Endodermal cell (in vitro differentiated cells): ENCODE results near the gene GYG1. TPM values are rescaled to one million over a fixed set of nuclear protein-coding genes. Genes with fewer than 3 reads are reported as not detected.
A peak's percentile ranks its signal among the peaks of the same experiment; 100 is the strongest.

ENCODE experiments used
- DNase-seq: peaks from one replicate; pipeline ENCODE4 v3.0.0-alpha.2; 2017
- H3K27ac ChIP-seq: 2 replicates; pipeline ENCODE4 v1.5.1; 2013; ENCODE audit warnings: mild to moderate bottlenecking, low read depth, low read length, moderate library complexity
- H3K27me3 ChIP-seq: 2 replicates; pipeline ENCODE4 v1.6.1; 2013; ENCODE audit warnings: mild to moderate bottlenecking, low read length, moderate library complexity; ENCODE audit not compliant: insufficient read depth, control insufficient read depth, poor library complexity, severe bottlenecking
- H3K36me3 ChIP-seq: 2 replicates; pipeline ENCODE4 v1.7.0; 2013; ENCODE audit warnings: mild to moderate bottlenecking, low read length, moderate library complexity; ENCODE audit not compliant: control insufficient read depth, insufficient read depth
- H3K4me1 ChIP-seq: one replicate; pipeline ENCODE4 v1.7.0; 2013; ENCODE audit warnings: low read length; ENCODE audit not compliant: control insufficient read depth, insufficient read depth
- H3K4me3 ChIP-seq: 2 replicates; pipeline ENCODE4 v1.5.1; 2013; ENCODE audit warnings: mild to moderate bottlenecking, low read length, moderate library complexity
- H3K9ac ChIP-seq: 2 replicates; pipeline ENCODE4 v1.6.1; 2013; ENCODE audit warnings: mild to moderate bottlenecking, low read length, moderate library complexity; ENCODE audit not compliant: poor library complexity, severe bottlenecking; ENCODE audit errors: extremely low read depth
- H3K9me3 ChIP-seq: 2 replicates; pipeline ENCODE4 v1.6.1; 2013; ENCODE audit warnings: mild to moderate bottlenecking, low read length, moderate library complexity; ENCODE audit not compliant: control insufficient read depth
- H3K27ac Mint-ChIP-seq: 2 replicates; pipeline ENCODE4 v1.8.0; 2020; ENCODE audit warnings: mixed read lengths
- H3K27me3 Mint-ChIP-seq: 2 replicates; pipeline ENCODE4 v1.8.0; 2021; ENCODE audit warnings: mild to moderate bottlenecking, mixed read lengths; ENCODE audit not compliant: insufficient read depth
- H3K36me3 Mint-ChIP-seq: 2 replicates; pipeline ENCODE4 v1.8.0; 2020; ENCODE audit warnings: low read depth, mixed read lengths
- H3K4me1 Mint-ChIP-seq: 2 replicates; pipeline ENCODE4 v1.8.0; 2020; ENCODE audit warnings: mixed read lengths
- H3K4me3 Mint-ChIP-seq: 2 replicates; pipeline ENCODE4 v1.8.0; 2020; ENCODE audit warnings: mild to moderate bottlenecking, moderate library complexity, mixed read lengths
- H3K9me3 Mint-ChIP-seq: 2 replicates; pipeline ENCODE4 v1.8.0; 2020; ENCODE audit warnings: mild to moderate bottlenecking, mixed read lengths
- WGBS, 2 experiments: methylation state at CpG; one replicate each; pipeline versions ENCODE4 v1.1.5 to v1.1.7; 2013; ENCODE audit warnings: missing lambda C conversion rate in 2 of 2, mixed read lengths in 1 of 2; ENCODE audit not compliant: insufficient coverage in 1 of 2, insufficient read length in 1 of 2; 5-methylcytosine and 5-hydroxymethylcytosine counted together
- total RNA-seq, 2 donors: library from RNA; stranded (reverse); fragmentation: NEBNext Ultra II Directional in 1 of 2; extraction: Animal tissue kit (Norgen Biotek cat#: 25700) in 1 of 2; gene quantifications; 2 replicates in 1 of 2; 3 replicates in 1 of 2; pipeline ENCODE4 v1.2.1, GENCODE V29; 2021
- TF ChIP-seq, protein P1 (sequence below): fragments of 200-600 bp; sonication (generic); conservative IDR thresholded peaks from 2 replicates; pipeline ENCODE4 v1.5.0; 2021; ENCODE audit warnings: antibody characterized with exemption, mild to moderate bottlenecking

Gene GYG1
- total RNA-seq, 2 donors from 2014 or later: 22.2 to 30.6 TPM

DNA sequence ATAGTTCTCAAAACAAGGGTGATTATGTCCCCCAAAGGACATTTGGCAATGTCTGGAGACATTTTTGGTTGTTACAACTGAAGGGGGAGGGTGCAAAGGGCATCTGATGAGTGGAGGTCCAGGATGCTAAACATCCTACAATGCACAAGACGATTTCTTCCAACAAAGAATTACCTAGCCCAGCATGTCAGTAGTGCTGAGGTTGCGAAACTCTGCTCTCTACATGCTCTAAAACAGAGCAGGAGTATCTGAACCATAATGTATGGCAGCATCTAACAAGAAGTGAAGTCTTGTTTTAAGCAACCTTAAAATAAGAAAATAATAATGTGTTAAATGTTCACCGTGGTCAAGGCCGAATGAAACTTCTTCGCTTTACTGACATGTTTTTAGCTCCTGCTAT is 7.0 kb downstream of the GYG1 start:
- peaks cover 6% of the 10 kb centered on the region for H3K4me1 ChIP-seq
- no peak overlapping the region for H3K4me3 Mint-ChIP-seq
- TF ChIP-seq, protein P1, sequence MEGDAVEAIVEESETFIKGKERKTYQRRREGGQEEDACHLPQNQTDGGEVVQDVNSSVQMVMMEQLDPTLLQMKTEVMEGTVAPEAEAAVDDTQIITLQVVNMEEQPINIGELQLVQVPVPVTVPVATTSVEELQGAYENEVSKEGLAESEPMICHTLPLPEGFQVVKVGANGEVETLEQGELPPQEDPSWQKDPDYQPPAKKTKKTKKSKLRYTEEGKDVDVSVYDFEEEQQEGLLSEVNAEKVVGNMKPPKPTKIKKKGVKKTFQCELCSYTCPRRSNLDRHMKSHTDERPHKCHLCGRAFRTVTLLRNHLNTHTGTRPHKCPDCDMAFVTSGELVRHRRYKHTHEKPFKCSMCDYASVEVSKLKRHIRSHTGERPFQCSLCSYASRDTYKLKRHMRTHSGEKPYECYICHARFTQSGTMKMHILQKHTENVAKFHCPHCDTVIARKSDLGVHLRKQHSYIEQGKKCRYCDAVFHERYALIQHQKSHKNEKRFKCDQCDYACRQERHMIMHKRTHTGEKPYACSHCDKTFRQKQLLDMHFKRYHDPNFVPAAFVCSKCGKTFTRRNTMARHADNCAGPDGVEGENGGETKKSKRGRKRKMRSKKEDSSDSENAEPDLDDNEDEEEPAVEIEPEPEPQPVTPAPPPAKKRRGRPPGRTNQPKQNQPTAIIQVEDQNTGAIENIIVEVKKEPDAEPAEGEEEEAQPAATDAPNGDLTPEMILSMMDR: no peak
- 80 to 88% methylated on average over 1 to 5 of the region's 5 CpGs for whole genome bisulfite sequencing, 2 experiments
- peaks cover 21% of the 10 kb centered on the region for H3K36me3 Mint-ChIP-seq
- no peaks in the 10 kb centered on the region for H3K27me3 ChIP-seq
- peaks cover 25% of the 10 kb centered on the region for H3K4me1 Mint-ChIP-seq
- H3K27me3 Mint-ChIP-seq: no peaks in the 10 kb centered on the region
- no peak overlapping the region for H3K9ac ChIP-seq
- H3K9me3 ChIP-seq: no peaks in the 10 kb centered on the region
- H3K9me3 Mint-ChIP-seq: no peaks in the 10 kb centered on the region
- H3K27ac ChIP-seq: no peak overlapping the region
- H3K4me3 ChIP-seq: no peak overlapping the region
- DNase-seq: no peak
- no peak overlapping the region for H3K27ac Mint-ChIP-seq
- H3K36me3 ChIP-seq: peaks cover 26% of the 10 kb centered on the region

DNA sequence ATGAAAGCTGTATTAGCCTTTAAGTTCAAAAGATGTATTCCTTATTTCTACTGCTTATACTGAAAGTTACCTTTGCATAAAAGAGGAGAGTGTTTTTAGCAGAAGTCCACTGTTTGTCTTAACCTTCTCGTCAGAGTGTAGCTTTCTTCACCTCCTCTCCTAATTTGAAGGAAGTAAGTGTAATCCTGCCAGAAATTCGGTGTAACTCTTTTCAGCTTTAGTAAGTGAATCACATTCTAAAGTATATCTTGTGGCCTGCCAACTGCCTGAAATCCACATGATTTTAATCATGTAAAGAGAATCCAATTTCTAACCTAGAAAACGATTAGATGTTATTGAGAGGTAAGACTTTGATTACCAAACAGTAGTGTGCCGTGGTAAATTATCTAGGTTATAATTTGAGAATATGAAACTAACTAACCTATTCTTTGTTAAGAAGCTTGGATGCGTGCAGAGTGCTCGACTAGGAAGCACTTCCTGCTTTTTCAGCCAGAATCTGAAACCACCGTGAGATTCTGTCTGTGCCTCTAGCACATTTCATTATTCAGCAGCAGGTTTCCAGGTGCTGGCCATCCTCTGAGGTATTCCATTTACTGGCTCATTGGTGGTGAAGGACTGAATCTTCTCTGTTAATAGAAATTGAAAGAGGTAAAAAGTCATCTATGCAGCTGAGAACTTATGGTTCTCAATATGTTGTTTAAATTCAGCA is 7.5 kb downstream of the GYG1 start:
- Mint-ChIP-seq H3K27me3 (no peaks in the 10 kb centered on the region), H3K4me3 (no peak overlapping the region), H3K9me3 (no peaks in the 10 kb centered on the region), H3K4me1 (peaks cover 23% of the 10 kb centered on the region), H3K36me3 (peaks cover 21% of the 10 kb centered on the region), H3K27ac (no peak overlapping the region)
- H3K36me3 ChIP-seq: peaks cover 26% of the 10 kb centered on the region
- H3K9me3 ChIP-seq: no peaks in the 10 kb centered on the region
- 75 to 78% methylated on average over 5 to 7 of the region's 7 CpGs for WGBS, 2 experiments
- H3K4me1 ChIP-seq: peaks cover under 1% of the 10 kb centered on the region
- DNase-seq: no peak
- TF ChIP-seq, protein P1: no peak
- H3K27ac ChIP-seq: no peak overlapping the region
- no peaks in the 10 kb centered on the region for H3K27me3 ChIP-seq
- H3K9ac ChIP-seq: no peak overlapping the region
- no peak overlapping the region for H3K4me3 ChIP-seq

DNA sequence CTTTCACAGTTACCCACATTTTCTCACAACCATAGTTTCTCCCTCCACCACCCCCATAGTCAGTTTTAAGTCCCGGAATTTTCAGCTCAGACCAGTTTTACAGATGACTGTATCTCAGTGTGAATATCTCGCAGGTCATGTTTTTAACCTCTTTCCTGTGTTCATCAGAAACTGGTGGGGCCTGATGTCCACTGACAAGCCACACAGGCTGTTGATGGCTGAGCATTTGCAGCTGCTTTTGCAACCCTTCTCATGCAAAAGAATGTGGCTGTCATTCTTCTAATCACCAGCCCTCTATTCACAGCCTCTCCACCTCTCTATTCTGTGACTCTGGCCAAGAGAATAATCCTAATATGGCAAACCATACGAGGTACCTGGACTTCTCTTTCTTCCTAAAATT is 8.5 kb downstream of the GYG1 start:
- Mint-ChIP-seq H3K4me1 (peaks cover 29% of the 10 kb centered on the region), H3K27me3 (no peaks in the 10 kb centered on the region), H3K9me3 (no peaks in the 10 kb centered on the region), H3K36me3 (peaks cover 19% of the 10 kb centered on the region), H3K27ac (no peak overlapping the region), H3K4me3 (no peak overlapping the region)
- TF ChIP-seq, protein P1: no peak
- no peak overlapping the region for H3K27ac ChIP-seq
- H3K36me3 ChIP-seq: peaks cover 21% of the 10 kb centered on the region
- WGBS, 2 experiments: 60 to 67% methylated on average over 1 to 3 of the region's 3 CpGs
- H3K27me3 ChIP-seq: no peaks in the 10 kb centered on the region
- no peaks in the 10 kb centered on the region for H3K9me3 ChIP-seq
- H3K4me3 ChIP-seq: no peak overlapping the region
- H3K9ac ChIP-seq: no peak overlapping the region
- DNase-seq: peak; percentile 58
- peaks cover 3% of the 10 kb centered on the region for H3K4me1 ChIP-seq
